Measurements from ENCODE around the gene NR1D2.
"Not testable (repeated sequence)": the region's sequence is repeated elsewhere in the genome, so short reads cannot be mapped to it uniquely, and the experiment has no call there.

The NR1D2 gene

GRCh38 chr3:24010834-24011233 is 65.7 kb downstream of the NR1D2 start:
- DNase-seq, result not testable (repeated sequence)

DNA sequence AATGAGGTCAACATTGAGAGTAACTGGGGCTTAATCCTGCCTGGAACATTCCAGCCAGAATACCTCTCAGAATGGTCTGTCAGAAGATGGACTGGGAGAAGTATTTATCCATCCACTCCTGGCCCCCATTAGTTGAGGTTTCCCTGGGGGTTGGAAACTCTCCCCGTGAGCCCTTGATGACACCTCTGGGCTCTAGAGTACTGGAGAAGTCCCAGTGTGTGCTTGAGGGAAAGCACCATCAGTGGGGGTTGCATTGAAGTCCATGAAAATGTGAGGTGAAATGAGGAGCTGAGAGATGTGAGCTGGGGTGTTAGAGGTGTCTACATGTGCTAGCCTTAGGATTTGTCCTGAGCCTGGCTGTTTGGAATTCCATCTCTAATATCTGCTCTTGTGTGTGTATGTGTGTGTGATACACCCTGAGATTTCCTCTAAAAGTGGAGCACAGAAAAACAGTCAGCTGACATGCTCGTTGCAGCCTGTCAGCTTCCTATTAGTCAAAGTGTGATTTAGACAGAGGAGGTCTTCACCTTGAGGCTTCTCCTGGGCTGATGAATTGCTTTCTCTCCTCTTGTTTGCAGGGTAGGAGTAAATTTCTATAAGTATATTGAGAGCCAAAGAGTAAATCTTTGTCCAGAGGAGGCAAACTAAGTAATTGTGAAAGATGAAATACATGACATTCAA is 67.6 kb downstream of the NR1D2 start:
- no peak for DNase-seq

GRCh38 chr3:24017305-24017704 is 72.2 kb downstream of the NR1D2 start:
- no peak for DNase-seq

GRCh38 chr3:24018784-24019570 is 73.9 kb downstream of the NR1D2 start:
- DNase-seq, result no peak

DNA sequence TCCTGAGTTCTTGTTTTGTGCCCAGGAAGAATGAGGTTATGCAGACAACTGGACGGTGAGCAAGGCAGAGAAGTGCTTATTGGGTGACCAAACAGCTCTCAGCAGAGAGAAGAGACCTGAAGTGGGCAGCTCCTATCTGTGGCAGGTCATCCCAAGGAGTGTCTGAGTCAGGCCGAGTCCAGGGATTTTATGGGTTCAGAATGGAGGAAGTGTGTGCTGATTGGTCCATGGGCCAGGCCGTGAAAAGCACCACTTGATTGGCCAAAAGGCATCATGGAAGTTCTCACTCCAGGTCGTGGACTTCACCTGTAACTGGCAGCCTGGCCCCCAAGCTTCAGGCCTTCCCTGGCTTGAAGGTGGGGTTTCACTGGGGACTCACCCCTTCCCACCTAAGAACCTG is 74.5 kb downstream of the NR1D2 start:
- DNase-seq, result no peak

DNA sequence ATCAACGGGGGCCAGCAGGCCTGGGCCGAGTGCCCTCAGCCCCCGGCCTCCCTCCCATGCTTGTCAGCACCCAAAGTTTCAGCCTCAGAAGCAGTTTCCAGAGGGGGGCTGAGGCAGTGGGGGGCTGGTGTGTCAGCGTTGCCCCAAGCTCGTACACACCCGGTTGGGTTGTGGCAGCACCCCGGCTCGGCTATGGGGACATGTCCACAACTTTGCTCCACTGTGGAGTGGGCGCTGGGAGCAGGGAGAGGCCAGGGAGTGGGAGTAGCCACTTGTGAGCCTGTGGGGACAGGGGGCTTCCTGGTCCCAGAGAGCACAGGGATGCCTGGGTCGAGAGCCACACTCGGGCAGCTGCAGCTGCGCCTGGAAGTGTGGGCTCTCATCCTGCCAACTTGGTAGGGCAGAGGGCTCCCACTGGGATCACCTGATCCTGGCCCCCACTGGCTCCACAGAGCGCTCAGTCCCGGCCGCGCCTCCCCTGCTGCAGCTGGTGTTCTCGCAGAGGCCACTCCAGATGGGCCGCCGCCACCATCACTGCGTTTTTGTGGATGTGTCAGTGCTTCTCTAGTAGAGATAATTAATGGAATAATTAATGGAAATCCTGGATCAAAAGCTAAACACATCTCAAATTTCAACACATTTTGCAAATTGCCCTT is 75.1 kb downstream of the NR1D2 start:
- DNase-seq, result no peak

- no peak for DNase-seq
Measured at GRCh38 chr3:24023197-24023596, 78.1 kb downstream of the NR1D2 start.

GRCh38 chr3:24025805-24026204 is 80.7 kb downstream of the NR1D2 start:
- DNase-seq, result no peak

GRCh38 chr3:24026665-24027064 is 81.6 kb downstream of the NR1D2 start:
- not testable (repeated sequence) for DNase-seq

DNA sequence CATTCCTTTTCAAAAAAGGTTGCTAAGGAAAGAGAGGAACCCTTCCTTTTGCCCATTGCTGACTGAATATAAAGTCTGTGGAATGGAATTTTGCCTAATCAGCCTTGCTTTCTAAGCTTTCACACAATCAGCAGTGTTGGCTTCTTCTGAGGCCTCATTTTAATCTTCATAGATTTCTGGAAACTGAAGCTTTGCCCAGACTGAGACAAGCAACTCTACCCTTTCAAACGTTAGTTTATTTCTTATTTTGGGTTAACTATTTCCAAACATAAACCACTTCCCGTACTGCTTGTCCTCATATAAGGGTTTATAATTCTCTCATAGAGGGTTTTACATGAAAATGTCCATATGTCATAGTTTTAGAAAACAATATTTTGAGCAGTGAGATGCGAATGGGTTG is 82.9 kb downstream of the NR1D2 start:
- no peak for DNase-seq
